HUES48 (cell line): ENCODE data around the gene PDE4D.

Experiments used
- H3K27ac ChIP-seq: one replicate; pipeline ENCODE4 v1.7.0; 2013; ENCODE audit warnings: low read depth, low read length, inconsistent platforms
- H3K27me3 ChIP-seq: 2 replicates; pipeline ENCODE4 v1.6.1; 2013; ENCODE audit warnings: mild to moderate bottlenecking, low read length; ENCODE audit not compliant: control insufficient read depth, insufficient read depth
- H3K36me3 ChIP-seq: 2 replicates; pipeline ENCODE4 v1.6.1; 2013; ENCODE audit warnings: low read length; ENCODE audit not compliant: control insufficient read depth, insufficient read depth
- H3K4me1 ChIP-seq: 2 replicates; pipeline ENCODE4 v1.6.1; 2013; ENCODE audit warnings: mild to moderate bottlenecking, low read length; ENCODE audit not compliant: control insufficient read depth, insufficient read depth
- H3K4me3 ChIP-seq: 2 replicates; pipeline ENCODE4 v1.5.1; 2013; ENCODE audit warnings: mild to moderate bottlenecking, low read depth, low read length
- H3K9ac ChIP-seq: 2 replicates; pipeline ENCODE4 v1.6.1; 2013; ENCODE audit warnings: mild to moderate bottlenecking, low read depth, low read length, moderate library complexity
- H3K9me3 ChIP-seq: 2 replicates; pipeline ENCODE4 v1.6.1; 2013; ENCODE audit warnings: low read length; ENCODE audit not compliant: control insufficient read depth, insufficient read depth

Gene PDE4D

GRCh38 chr5:58929726-58930125, 963.8 kb downstream of the PDE4D start:
- Histone ChIP-seq H3K4me3 (no peak overlapping the region), H3K27me3 (peaks cover 4% of the 10 kb centered on the region; the same call in 1 of the 2 replicates), H3K4me1 (peaks cover 24% of the 10 kb centered on the region), H3K9me3 (no peaks in the 10 kb centered on the region), H3K36me3 (no peaks in the 10 kb centered on the region), H3K9ac (no peak overlapping the region), H3K27ac (no peak overlapping the region)

- Histone ChIP-seq H3K4me1 (peaks cover 28% of the 10 kb centered on the region), H3K9me3 (no peaks in the 10 kb centered on the region), H3K27ac (no peak overlapping the region), H3K36me3 (no peaks in the 10 kb centered on the region), H3K9ac (no peak overlapping the region), H3K27me3 (peaks cover 10% of the 10 kb centered on the region; the same call in 1 of the 2 replicates), H3K4me3 (no peak overlapping the region)
Observed at GRCh38 chr5:58927938-58928337, 965.6 kb downstream of the PDE4D start.

GRCh38 chr5:58927181-58927580, 966.3 kb downstream of the PDE4D start:
- Histone ChIP-seq H3K27ac (no peak overlapping the region), H3K9me3 (no peaks in the 10 kb centered on the region), H3K27me3 (peaks cover 16% of the 10 kb centered on the region; the same call in 1 of the 2 replicates), H3K36me3 (no peaks in the 10 kb centered on the region), H3K4me3 (no peak overlapping the region), H3K4me1 (peaks cover 28% of the 10 kb centered on the region), H3K9ac (no peak overlapping the region)

- peaks cover 28% of the 10 kb centered on the region for H3K4me1 ChIP-seq
- H3K27me3 ChIP-seq, result peaks cover 20% of the 10 kb centered on the region; the same call in 1 of the 2 replicates
- H3K4me3 ChIP-seq, result no peak overlapping the region
- no peak overlapping the region for H3K9ac ChIP-seq
- H3K36me3 ChIP-seq, result no peaks in the 10 kb centered on the region
- no peak overlapping the region for H3K27ac ChIP-seq
- H3K9me3 ChIP-seq, result no peaks in the 10 kb centered on the region
Observed at GRCh38 chr5:58926541-58926935, 967.0 kb downstream of the PDE4D start.

- Histone ChIP-seq H3K27me3 (peaks cover 20% of the 10 kb centered on the region; the same call in 1 of the 2 replicates), H3K9ac (no peak overlapping the region), H3K4me1 (peaks cover 32% of the 10 kb centered on the region)
Observed at GRCh38 chr5:58925627-58926540, 967.6 kb downstream of the PDE4D start.

GRCh38 chr5:58924306-58924705, 969.2 kb downstream of the PDE4D start:
- no peak overlapping the region for H3K27ac ChIP-seq
- H3K9ac ChIP-seq, result no peak overlapping the region
- no peaks in the 10 kb centered on the region for H3K36me3 ChIP-seq
- peaks cover 43% of the 10 kb centered on the region for H3K4me1 ChIP-seq
- peaks cover 28% of the 10 kb centered on the region; the same call in 1 of the 2 replicates for H3K27me3 ChIP-seq
- H3K4me3 ChIP-seq, result no peak overlapping the region
- H3K9me3 ChIP-seq, result no peaks in the 10 kb centered on the region

More at GRCh38 chr5:58925627-58926540, 967.6 kb downstream of the PDE4D start:
- peak overlapping the region; percentile 4 for H3K27ac ChIP-seq
- no peak overlapping the region for H3K4me3 ChIP-seq
- no peaks in the 10 kb centered on the region for H3K9me3 ChIP-seq
- no peaks in the 10 kb centered on the region for H3K36me3 ChIP-seq

GRCh38 chr5:58923355-58923754, 970.2 kb downstream of the PDE4D start:
- Histone ChIP-seq H3K4me3 (no peak overlapping the region), H3K36me3 (no peaks in the 10 kb centered on the region), H3K27ac (no peak overlapping the region), H3K9ac (no peak overlapping the region), H3K9me3 (no peaks in the 10 kb centered on the region), H3K27me3 (peaks cover 28% of the 10 kb centered on the region; the same call in 1 of the 2 replicates), H3K4me1 (peaks cover 49% of the 10 kb centered on the region)

DNA sequence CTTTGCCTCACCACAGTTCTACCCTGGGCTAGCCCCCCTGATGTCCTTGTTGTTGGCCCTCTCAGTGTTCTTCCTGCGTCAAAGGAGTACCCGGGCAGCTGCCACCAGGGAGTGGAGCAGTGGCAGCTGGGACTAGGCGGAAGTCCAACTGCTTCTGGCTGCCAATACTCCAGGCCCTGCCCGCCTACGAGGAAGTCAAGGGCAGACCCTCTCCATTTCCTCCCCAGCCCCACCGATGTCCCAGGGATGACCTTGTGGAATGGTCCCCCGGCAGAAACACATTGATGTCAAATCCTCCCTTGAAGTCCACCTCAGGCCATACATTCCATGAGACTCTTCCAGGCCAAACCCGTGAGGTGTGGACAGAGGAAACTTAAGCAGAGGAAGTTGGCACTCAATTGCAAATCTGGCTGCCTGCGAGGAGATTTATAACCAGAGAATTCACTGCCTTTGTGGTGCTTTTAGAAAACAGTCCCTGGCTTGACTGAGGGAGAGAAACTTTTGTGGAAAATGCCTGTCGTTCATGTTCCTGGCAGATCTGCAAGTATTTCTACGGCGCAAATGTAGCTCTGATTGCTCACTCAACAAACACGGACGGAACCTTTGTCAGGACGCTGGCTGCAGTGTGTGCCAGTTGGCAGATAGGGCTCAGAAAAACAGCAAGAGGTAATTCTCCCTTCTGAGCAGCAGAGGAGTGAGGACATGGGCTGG, 970.9 kb downstream of the PDE4D start:
- H3K27ac ChIP-seq, result no peak overlapping the region
- H3K4me3 ChIP-seq, result no peak overlapping the region
- H3K4me1 ChIP-seq, result peaks cover 53% of the 10 kb centered on the region
- H3K27me3 ChIP-seq, result peaks cover 30% of the 10 kb centered on the region; the same call in 1 of the 2 replicates
- no peaks in the 10 kb centered on the region for H3K9me3 ChIP-seq
- no peaks in the 10 kb centered on the region for H3K36me3 ChIP-seq
- H3K9ac ChIP-seq, result no peak overlapping the region

DNA sequence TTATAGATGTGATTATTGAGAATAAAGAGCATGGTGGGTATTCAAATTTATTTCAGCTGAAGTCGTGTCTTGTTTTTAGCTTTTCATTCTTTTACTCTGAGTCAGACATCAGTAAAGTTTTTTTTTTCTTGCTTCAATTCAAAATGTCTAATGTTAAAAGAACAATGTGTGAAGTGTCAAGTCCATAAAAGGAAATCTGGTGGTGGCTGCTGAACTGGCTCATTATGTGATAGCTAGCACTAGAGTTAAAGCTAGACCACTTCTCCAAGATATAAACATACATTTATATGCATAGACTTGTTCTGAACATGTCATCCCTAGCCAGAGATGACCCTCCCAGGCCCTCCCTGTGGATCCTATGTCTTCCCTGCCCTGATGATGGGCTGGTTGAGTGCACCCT, 972.4 kb downstream of the PDE4D start:
- Histone ChIP-seq H3K9me3 (no peaks in the 10 kb centered on the region), H3K4me3 (no peak overlapping the region), H3K36me3 (no peaks in the 10 kb centered on the region), H3K4me1 (peaks cover 53% of the 10 kb centered on the region), H3K9ac (no peak overlapping the region), H3K27ac (no peak overlapping the region), H3K27me3 (peaks cover 32% of the 10 kb centered on the region)

DNA sequence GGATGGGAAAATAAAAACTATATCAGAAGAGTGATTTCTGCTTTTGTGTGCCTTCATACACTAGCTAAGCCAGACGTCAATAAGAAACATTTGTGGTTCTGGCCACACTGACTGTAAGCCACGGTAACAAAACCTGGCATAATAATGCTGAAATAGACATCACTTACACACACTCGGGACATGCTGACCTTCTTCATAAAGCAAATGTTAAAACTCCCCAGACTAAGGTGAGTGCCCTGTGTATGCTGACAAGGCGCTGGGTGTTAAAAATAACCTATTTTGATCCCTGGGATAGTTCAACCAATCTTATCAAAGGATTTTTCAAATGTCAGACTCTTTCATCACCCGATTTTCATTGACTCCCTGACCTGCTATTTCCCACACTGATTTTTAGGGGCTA, 973.7 kb downstream of the PDE4D start:
- Histone ChIP-seq H3K36me3 (no peaks in the 10 kb centered on the region), H3K4me1 (peaks cover 47% of the 10 kb centered on the region), H3K27me3 (peaks cover 32% of the 10 kb centered on the region), H3K27ac (no peak overlapping the region), H3K9ac (no peak overlapping the region), H3K4me3 (no peak overlapping the region), H3K9me3 (no peaks in the 10 kb centered on the region)
